Measurements from ENCODE around the gene LYPD6B.

LYPD6B gene

GRCh38 chr2:149115781-149116180, 77.3 kb downstream of the LYPD6B start:
- H3K4me3 ChIP-seq (ENCODE audit: low read depth, low read length), result no peak overlapping the region
- TF ChIP-seq, protein P1, sequence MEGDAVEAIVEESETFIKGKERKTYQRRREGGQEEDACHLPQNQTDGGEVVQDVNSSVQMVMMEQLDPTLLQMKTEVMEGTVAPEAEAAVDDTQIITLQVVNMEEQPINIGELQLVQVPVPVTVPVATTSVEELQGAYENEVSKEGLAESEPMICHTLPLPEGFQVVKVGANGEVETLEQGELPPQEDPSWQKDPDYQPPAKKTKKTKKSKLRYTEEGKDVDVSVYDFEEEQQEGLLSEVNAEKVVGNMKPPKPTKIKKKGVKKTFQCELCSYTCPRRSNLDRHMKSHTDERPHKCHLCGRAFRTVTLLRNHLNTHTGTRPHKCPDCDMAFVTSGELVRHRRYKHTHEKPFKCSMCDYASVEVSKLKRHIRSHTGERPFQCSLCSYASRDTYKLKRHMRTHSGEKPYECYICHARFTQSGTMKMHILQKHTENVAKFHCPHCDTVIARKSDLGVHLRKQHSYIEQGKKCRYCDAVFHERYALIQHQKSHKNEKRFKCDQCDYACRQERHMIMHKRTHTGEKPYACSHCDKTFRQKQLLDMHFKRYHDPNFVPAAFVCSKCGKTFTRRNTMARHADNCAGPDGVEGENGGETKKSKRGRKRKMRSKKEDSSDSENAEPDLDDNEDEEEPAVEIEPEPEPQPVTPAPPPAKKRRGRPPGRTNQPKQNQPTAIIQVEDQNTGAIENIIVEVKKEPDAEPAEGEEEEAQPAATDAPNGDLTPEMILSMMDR (IDR thresholded peaks at IDR 0.05; ENCODE audit: control insufficient read depth, extremely low read depth, insufficient read depth), result no peak
- no peak for DNase-seq (ENCODE audit: low read depth)

- TF ChIP-seq, protein P1 (IDR thresholded peaks at IDR 0.05; ENCODE audit: control insufficient read depth, extremely low read depth, insufficient read depth), result no peak
- no peak overlapping the region for H3K4me3 ChIP-seq (ENCODE audit: low read depth, low read length)
- no peak for DNase-seq (ENCODE audit: low read depth)
These were observed 80.9 kb downstream of the LYPD6B start for GRCh38 chr2:149119368-149119767.

DNA sequence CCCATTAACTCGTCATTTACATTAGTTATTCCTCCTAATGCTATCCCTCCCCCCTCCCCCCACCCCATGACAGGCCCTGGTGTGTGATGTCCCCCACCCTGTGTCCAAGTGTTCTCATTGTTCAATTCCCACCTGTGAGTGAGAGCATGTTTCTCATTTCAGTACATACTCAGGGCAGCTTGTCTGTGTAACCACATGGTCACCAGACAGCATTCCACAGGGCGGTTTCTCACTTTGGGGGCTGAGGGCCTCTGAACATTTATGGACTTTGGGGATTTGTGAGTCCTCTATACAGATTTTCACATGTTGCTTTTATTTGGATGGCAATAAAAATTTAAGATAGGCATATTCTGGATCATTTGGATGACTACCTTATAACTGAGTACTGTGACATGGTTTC, 84.0 kb downstream of the LYPD6B start:
- TF ChIP-seq, protein P1 (IDR thresholded peaks at IDR 0.05; ENCODE audit: control insufficient read depth, extremely low read depth, insufficient read depth), result no peak
- DNase-seq (ENCODE audit: low read depth), result no peak
- no peak overlapping the region for H3K4me3 ChIP-seq (ENCODE audit: low read depth, low read length)

DNA sequence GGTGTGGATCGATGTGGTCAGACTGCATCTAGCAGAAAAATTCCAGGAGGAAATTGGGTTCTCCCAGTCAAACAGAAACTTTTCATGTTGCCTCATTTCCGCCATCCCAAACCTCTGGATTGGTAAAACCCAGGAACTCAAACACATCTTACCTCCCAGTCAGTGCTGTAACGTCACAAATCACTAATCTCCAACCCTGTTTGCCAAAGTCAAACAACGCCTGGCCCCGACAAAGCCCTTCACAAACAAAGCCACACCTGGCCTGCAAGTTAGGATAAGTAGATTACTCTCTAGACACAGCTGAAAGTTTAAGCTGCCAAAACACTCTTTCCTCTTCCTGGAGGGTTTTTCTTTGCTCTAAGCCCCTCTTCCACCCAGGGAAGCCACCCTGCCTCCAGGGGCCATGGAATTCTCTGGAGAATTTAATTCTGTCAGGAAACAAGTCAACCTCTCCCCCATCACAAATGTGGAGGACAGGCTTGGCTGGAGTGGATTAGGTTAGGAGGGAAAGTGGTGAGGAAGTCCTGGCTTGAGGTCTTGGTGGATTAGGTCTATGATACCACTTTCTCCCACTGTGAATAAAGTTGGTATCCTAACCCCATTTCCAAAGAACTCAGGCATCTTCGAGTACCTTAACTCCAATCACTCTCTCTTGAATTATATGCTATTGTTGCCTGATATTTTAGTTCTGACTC, 86.7 kb downstream of the LYPD6B start:
- peak; percentile 10 for DNase-seq (ENCODE audit: low read depth)
- TF ChIP-seq, protein P1 (IDR thresholded peaks at IDR 0.05; ENCODE audit: control insufficient read depth, extremely low read depth, insufficient read depth), result no peak
- H3K4me3 ChIP-seq (ENCODE audit: low read depth, low read length), result no peak overlapping the region

DNA sequence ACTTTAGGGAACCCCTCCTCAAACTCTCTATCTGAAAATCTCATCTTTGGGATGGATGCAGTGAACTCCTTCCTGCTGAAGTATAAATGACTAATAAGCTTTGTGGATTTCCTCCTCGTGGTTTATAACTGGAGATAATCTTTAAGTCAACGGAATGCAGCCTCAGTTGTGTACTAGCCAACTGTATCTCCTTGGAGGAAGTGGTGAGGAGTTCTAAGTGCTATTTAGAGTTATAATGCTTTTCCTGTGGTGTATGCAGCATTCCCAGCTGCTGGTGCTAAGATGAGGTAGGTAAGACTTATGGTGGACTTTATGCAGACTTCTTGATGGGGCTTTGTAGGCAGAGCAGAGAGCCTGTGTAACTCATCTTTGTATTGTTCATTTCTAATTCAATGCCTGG, 90.9 kb downstream of the LYPD6B start:
- H3K4me3 ChIP-seq (ENCODE audit: low read depth, low read length), result no peak overlapping the region
- TF ChIP-seq, protein P1 (IDR thresholded peaks at IDR 0.05; ENCODE audit: control insufficient read depth, extremely low read depth, insufficient read depth), result no peak
- no peak for DNase-seq (ENCODE audit: low read depth)

GRCh38 chr2:149132339-149132738, 93.8 kb downstream of the LYPD6B start:
- no peak for DNase-seq (ENCODE audit: low read depth)

More at GRCh38 chr2:149132339-149132738, 93.8 kb downstream of the LYPD6B start:
- H3K4me3 ChIP-seq (ENCODE audit: low read depth, low read length), result no peak overlapping the region
- TF ChIP-seq, protein P1 (IDR thresholded peaks at IDR 0.05; ENCODE audit: control insufficient read depth, extremely low read depth, insufficient read depth), result no peak
